GM23248 (cell line): ENCODE results near the gene ACAP2. TPM values are rescaled to one million over a fixed set of nuclear protein-coding genes. Genes with fewer than 3 reads are reported as not detected.

Experiments
- DNase-seq: peaks from one replicate; pipeline ENCODE4 v3.0.0-alpha.2; 2015
- H2AFZ ChIP-seq: fragments of 200-600 bp; sonication (generic); 2 replicates; pipeline ENCODE4 v1.6.1; 2016; ENCODE audit warnings: antibody characterized with exemption
- H3F3A ChIP-seq: fragments of 200-600 bp; sonication (generic); 2 replicates; pipeline ENCODE4 v1.6.1; 2016; ENCODE audit warnings: mild to moderate bottlenecking, antibody characterized with exemption, mixed run types; ENCODE audit not compliant: insufficient read depth
- H3K27ac ChIP-seq: fragments of 200-600 bp; sonication (generic); 2 replicates; pipeline ENCODE4 v1.5.1; 2016; ENCODE audit warnings: mild to moderate bottlenecking
- H3K27me3 ChIP-seq: fragments of 200-600 bp; sonication (generic); replicated peaks from 2 replicates; pipeline ENCODE4 v1.6.1; 2016; ENCODE audit warnings: mild to moderate bottlenecking; ENCODE audit not compliant: insufficient read depth
- H3K36me3 ChIP-seq: fragments of 200-600 bp; sonication (generic); 2 replicates; pipeline ENCODE4 v1.6.1; 2016; ENCODE audit warnings: low read depth, mild to moderate bottlenecking
- H3K4me1 ChIP-seq: fragments of 200-600 bp; sonication (generic); 2 replicates; pipeline ENCODE4 v1.6.1; 2016; ENCODE audit warnings: mild to moderate bottlenecking; ENCODE audit not compliant: insufficient read depth
- H3K4me2 ChIP-seq: fragments of 200-600 bp; sonication (generic); one replicate; pipeline ENCODE4 v1.6.1; 2016; ENCODE audit warnings: mild to moderate bottlenecking; ENCODE audit not compliant: unreplicated experiment
- H3K4me3 ChIP-seq: fragments of 200-600 bp; sonication (generic); 2 replicates; pipeline ENCODE4 v1.5.1; 2016; ENCODE audit warnings: mild to moderate bottlenecking
- H3K79me2 ChIP-seq: fragments of 200-600 bp; sonication (generic); 2 replicates; pipeline ENCODE4 v1.6.1; 2016; ENCODE audit warnings: mild to moderate bottlenecking; ENCODE audit not compliant: insufficient read depth
- H3K9ac ChIP-seq: fragments of 200-600 bp; sonication (generic); 2 replicates; pipeline ENCODE4 v1.6.1; 2016; ENCODE audit warnings: mild to moderate bottlenecking
- H3K9me2 ChIP-seq: fragments of 200-600 bp; sonication (generic); 2 replicates; pipeline ENCODE4 v1.6.1; 2016; ENCODE audit warnings: mixed run types, mild to moderate bottlenecking, moderate library complexity; ENCODE audit not compliant: insufficient read depth
- H3K9me3 ChIP-seq: fragments of 200-600 bp; sonication (generic); one replicate; pipeline ENCODE4 v1.6.1; 2017; ENCODE audit warnings: low read depth
- H4K20me1 ChIP-seq: fragments of 200-600 bp; sonication (generic); 2 replicates; pipeline ENCODE4 v1.6.0; 2016; ENCODE audit not compliant: insufficient read depth
- EZH2 ChIP-seq: fragments of 200-600 bp; sonication (generic); IDR thresholded peaks from 2 replicates; pipeline ENCODE4 v1.6.1; 2018; ENCODE audit warnings: antibody characterized with exemption, mild to moderate bottlenecking; ENCODE audit not compliant: insufficient read depth, poor library complexity, severe bottlenecking
- EZH2phosphoT487 ChIP-seq: fragments of 200-600 bp; sonication (generic); IDR thresholded peaks from 2 replicates; pipeline ENCODE4 v1.6.1; 2018; ENCODE audit warnings: antibody characterized with exemption, moderate library complexity, mild to moderate bottlenecking, low read depth; ENCODE audit not compliant: insufficient read depth
- WGBS, 2 experiments: methylation state at CpG; one replicate each; pipeline ENCODE4 v1.1.6; 2015 to 2017; ENCODE audit warnings: low lambda C conversion rate in 2 of 2, low coverage in 1 of 2; ENCODE audit errors: missing lambda C conversion rate in 2 of 2; 5-methylcytosine and 5-hydroxymethylcytosine counted together
- in situ Hi-C: fragments of 300-500 bp; cut with MboI; formaldehyde crosslinking; loops from 2 replicates; pipeline ENCODE4 v1.15.0; 2020
- polyA plus RNA-seq: library from polyadenylated mRNA; unstranded; fragments of >200 nt; fragmentation: Nextera tagmentation; extraction: Ambion mirVana; gene quantifications from 2 replicates; pipeline ENCODE4 v1.2.1, GENCODE V29; 2016
- total RNA-seq: library from RNA; depleted of rRNA; stranded (reverse); fragments of >200 nt; shearing (Covaris generic); gene quantifications from 2 replicates; pipeline ENCODE4 v1.2.3, GENCODE V29; 2014

The ACAP2 gene
- total and polyA plus RNA-seq, 2 experiments from 2014 or later: 47.8 to 49.9 TPM

DNA sequence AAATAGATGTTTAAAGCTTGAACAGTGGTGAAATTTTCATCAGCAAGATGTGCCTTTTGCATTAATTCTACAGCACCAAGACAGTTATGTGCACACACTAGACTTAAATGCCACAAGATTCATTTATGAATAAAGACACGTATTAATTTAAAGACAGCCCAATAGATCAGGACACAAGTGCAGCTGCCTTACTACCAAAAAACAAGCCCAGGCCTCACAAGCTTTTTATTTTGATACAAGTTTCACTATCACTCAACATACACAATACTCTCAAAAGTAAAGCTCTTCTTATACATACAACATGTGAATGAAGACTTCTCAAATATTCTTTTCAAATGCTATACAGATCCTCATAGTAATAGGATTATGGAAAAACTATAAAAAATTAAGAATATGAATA, 2.4 kb downstream of the ACAP2 start:
- no peak for DNase-seq
- H2AFZ ChIP-seq: no peak overlapping the region
- in situ Hi-C loops: no loop called here
- peaks cover 35% of the 10 kb centered on the region for H3K4me1 ChIP-seq
- no peaks in the 10 kb centered on the region for H3K9me2 ChIP-seq
- H3K27ac ChIP-seq: peak overlapping the region; percentile 80
- TF ChIP-seq EZH2phosphoT487: no peak
- no peak for TF ChIP-seq EZH2
- H4K20me1 ChIP-seq: no peaks in the 10 kb centered on the region
- H3K27me3 ChIP-seq: no peaks in the 10 kb centered on the region
- H3K9me3 ChIP-seq: no peaks in the 10 kb centered on the region
- peak overlapping the region; percentile 86 for H3K9ac ChIP-seq
- H3K4me2 ChIP-seq: peak overlapping the region; percentile 93
- peaks cover 73% of the 10 kb centered on the region for H3K79me2 ChIP-seq
- H3F3A ChIP-seq: peaks cover 11% of the 10 kb centered on the region
- peak overlapping the region; percentile 98 for H3K4me3 ChIP-seq
- WGBS, 2 experiments: 90 to 97% methylated on average over 1 of the region's 1 CpG
- H3K36me3 ChIP-seq: no peaks in the 10 kb centered on the region

DNA sequence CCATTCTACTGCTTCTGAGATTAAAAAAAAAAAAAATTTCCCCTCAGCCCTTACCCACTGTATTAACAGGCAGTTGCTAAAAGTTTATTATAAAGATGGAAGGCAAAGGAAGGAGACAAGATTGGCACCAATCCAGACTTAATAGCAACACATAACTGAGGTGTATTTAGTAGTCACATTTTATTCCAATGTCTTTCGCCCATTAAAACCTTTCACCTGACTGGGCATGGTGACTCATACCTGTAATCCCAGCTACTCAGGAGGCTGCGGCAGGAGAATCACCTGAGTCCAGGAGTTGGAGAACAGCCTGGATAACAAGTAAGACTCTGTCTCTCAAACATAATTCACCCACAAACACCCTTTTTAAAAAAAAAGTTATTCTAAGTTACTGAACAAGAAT, 4.4 kb downstream of the ACAP2 start:
- Histone ChIP-seq H3K36me3 (no peaks in the 10 kb centered on the region), H3K9me2 (no peaks in the 10 kb centered on the region), H3K27ac (no peak overlapping the region), H2AFZ (no peak overlapping the region), H3K9ac (no peak overlapping the region), H3K4me3 (no peak overlapping the region), H3F3A (peaks cover 11% of the 10 kb centered on the region), H4K20me1 (no peaks in the 10 kb centered on the region), H3K4me2 (no peak overlapping the region), H3K4me1 (peaks cover 30% of the 10 kb centered on the region), H3K9me3 (no peaks in the 10 kb centered on the region), H3K79me2 (peaks cover 93% of the 10 kb centered on the region), H3K27me3 (no peaks in the 10 kb centered on the region)
- no peak for DNase-seq
- TF ChIP-seq EZH2 (no peak), EZH2phosphoT487 (no peak)
- in situ Hi-C loops: no loop called here
- WGBS, 2 experiments: 95 to 97% methylated on average over 2 of the region's 2 CpGs

DNA sequence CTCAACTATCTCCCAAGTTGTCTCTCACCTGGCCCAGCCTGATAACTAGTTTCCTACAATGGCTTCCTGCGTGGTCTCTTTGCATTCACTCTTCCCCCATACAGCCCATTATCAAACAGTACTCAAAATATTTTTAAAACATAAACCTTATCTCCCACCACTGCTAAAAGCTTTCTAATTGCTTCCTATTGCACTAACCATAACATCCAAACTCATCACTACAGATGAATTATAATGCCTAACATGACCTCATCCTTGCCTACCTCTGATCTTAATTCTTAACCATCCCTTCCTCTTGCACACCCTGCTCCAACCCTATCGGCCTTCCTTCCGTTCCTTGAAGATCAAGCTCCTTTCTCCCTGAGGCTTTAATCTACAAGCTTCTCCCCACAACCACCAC, 17.0 kb downstream of the ACAP2 start:
- H3K9ac ChIP-seq: no peak overlapping the region
- DNase-seq: no peak
- peaks cover 24% of the 10 kb centered on the region; the same call in 1 of the 2 replicates for H4K20me1 ChIP-seq
- no peaks in the 10 kb centered on the region for H3K9me3 ChIP-seq
- no peak overlapping the region for H2AFZ ChIP-seq
- no peaks in the 10 kb centered on the region for H3F3A ChIP-seq
- no peaks in the 10 kb centered on the region for H3K27me3 ChIP-seq
- H3K4me2 ChIP-seq: no peak overlapping the region
- no peak overlapping the region for H3K4me3 ChIP-seq
- H3K9me2 ChIP-seq: no peaks in the 10 kb centered on the region
- peaks cover 99% of the 10 kb centered on the region for H3K79me2 ChIP-seq
- H3K36me3 ChIP-seq: no peaks in the 10 kb centered on the region
- H3K27ac ChIP-seq: no peak overlapping the region
- TF ChIP-seq EZH2phosphoT487 (no peak), EZH2 (no peak)
- 0 out of 2 replicates have a peak, but pooled peaks cover 6% of the 10 kb centered on the region for H3K4me1 ChIP-seq
- WGBS, 2 experiments: 97% methylated on average over 3 of the region's 3 CpGs
- in situ Hi-C loops: no loop called here

DNA sequence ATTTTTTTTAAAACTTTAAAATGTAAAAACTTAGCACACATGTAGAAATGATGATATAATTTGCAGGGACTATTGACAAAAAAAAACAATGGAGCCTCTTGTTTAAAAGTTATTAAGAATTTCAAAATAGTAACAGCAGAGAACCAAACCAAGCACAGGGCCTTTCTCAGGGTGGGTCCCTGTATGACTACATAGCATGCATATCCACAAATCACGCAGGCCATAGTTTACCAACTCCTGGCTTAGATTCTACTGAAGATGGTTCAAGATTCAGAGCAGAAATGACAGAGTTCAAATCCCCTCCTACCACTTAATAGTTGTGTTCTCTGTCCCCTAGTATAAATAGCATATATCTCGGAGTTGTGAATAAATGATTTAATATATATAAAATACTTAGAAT, 19.0 kb downstream of the ACAP2 start:
- no peak overlapping the region for H3K4me2 ChIP-seq
- no peaks in the 10 kb centered on the region for H3K9me2 ChIP-seq
- H2AFZ ChIP-seq: no peak overlapping the region
- H3K9me3 ChIP-seq: no peaks in the 10 kb centered on the region
- no peak overlapping the region for H3K9ac ChIP-seq
- H3F3A ChIP-seq: no peaks in the 10 kb centered on the region
- DNase-seq: no peak
- no peaks in the 10 kb centered on the region for H3K27me3 ChIP-seq
- 95 to 100% methylated on average over 2 of the region's 2 CpGs for WGBS, 2 experiments
- no peak overlapping the region for H3K27ac ChIP-seq
- no peak for TF ChIP-seq EZH2
- no peak for TF ChIP-seq EZH2phosphoT487
- H3K4me3 ChIP-seq: no peak overlapping the region
- in situ Hi-C loops: no loop called here
- H4K20me1 ChIP-seq: peaks cover 15% of the 10 kb centered on the region; the same call in 1 of the 2 replicates
- peaks cover 99% of the 10 kb centered on the region for H3K79me2 ChIP-seq
- no peaks in the 10 kb centered on the region for H3K36me3 ChIP-seq
- 0 out of 2 replicates have a peak, but pooled peaks cover 6% of the 10 kb centered on the region for H3K4me1 ChIP-seq

DNA sequence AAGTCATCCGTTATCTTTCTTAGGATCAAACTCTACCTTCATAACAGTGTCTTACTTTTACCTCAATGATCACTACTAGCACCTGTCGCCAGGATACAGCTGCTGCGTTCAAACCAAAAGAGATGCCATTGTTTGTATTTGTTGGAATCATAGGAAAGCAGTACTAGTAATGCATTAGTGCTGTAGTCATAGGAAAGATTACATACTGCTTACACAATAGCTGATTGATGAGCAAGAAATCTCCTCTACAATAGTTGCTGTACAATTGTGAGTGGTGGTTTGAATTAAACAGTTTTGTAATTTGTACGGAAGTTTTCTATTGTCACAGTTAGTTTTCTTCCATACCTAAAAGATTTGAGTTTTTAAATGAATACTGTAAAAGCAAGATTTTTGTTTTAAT, 21.4 kb downstream of the ACAP2 start:
- Histone ChIP-seq H3K4me3 (no peak overlapping the region), H3K27ac (0 out of 2 replicates have a peak overlapping the region, but pooled peaks have one; percentile 4), H3K27me3 (no peaks in the 10 kb centered on the region), H3K4me2 (no peak overlapping the region), H3K36me3 (no peaks in the 10 kb centered on the region), H2AFZ (no peak overlapping the region), H3K9ac (no peak overlapping the region), H3F3A (no peaks in the 10 kb centered on the region), H3K79me2 (peaks cover 99% of the 10 kb centered on the region), H3K9me2 (no peaks in the 10 kb centered on the region), H3K4me1 (0 out of 2 replicates have a peak, but pooled peaks cover 6% of the 10 kb centered on the region), H4K20me1 (peaks cover 15% of the 10 kb centered on the region; the same call in 1 of the 2 replicates), H3K9me3 (no peaks in the 10 kb centered on the region)
- TF ChIP-seq EZH2 (no peak), EZH2phosphoT487 (no peak)
- 89 to 90% methylated on average over 4 of the region's 4 CpGs for WGBS, 2 experiments
- peak; percentile 52 for DNase-seq
- in situ Hi-C loops: no loop called here
